ENCODE results near the gene CTNNA1.

The CTNNA1 gene

DNA sequence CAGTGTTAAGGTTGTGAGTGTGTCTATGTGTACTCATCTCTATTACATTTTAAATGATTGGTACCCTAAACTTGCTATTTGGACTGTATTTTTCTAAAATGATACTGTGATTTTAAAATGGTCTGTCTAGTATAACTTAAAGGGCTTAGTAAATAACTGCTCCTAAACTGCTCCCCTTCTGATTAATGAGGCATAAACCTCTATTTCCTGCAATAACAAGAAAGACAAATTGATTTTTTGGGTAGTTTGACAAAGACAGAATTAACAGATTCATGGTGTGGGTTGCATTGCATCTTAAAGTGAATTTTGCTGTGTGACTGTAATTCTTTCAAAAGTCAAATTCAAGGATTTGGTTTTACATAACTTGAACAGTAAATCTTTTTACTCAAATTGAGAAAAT, 130.0 kb downstream of the CTNNA1 start:
- TF ChIP-seq, protein P1, sequence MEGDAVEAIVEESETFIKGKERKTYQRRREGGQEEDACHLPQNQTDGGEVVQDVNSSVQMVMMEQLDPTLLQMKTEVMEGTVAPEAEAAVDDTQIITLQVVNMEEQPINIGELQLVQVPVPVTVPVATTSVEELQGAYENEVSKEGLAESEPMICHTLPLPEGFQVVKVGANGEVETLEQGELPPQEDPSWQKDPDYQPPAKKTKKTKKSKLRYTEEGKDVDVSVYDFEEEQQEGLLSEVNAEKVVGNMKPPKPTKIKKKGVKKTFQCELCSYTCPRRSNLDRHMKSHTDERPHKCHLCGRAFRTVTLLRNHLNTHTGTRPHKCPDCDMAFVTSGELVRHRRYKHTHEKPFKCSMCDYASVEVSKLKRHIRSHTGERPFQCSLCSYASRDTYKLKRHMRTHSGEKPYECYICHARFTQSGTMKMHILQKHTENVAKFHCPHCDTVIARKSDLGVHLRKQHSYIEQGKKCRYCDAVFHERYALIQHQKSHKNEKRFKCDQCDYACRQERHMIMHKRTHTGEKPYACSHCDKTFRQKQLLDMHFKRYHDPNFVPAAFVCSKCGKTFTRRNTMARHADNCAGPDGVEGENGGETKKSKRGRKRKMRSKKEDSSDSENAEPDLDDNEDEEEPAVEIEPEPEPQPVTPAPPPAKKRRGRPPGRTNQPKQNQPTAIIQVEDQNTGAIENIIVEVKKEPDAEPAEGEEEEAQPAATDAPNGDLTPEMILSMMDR (IDR thresholded peaks at IDR 0.05; ENCODE audit: insufficient read depth, missing control alignments) = no peak
- DNase-seq (ENCODE audit: insufficient read length, low spot score) (no peak), FAIRE-seq (no peak)

DNA sequence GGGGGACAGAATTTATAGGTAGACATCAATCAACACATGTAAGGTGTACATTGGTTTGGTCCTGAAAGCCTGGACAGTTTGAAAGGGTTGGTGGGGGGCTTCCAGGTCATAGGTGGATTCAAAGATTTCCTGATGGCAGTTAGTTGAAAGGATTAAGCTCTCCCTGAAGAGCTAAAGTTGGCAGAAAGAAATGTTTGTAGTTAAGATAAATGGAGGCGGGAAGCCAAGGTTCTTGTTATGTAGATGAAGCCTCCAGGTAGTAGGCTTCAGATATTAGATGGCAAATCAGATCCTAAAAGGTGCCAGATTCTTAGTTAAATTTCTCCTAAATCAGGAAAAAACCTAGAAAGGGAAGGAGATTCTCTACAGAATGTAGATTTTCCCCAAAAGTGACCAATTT, 130.9 kb downstream of the CTNNA1 start:
- TF ChIP-seq, protein P1 (IDR thresholded peaks at IDR 0.05; ENCODE audit: insufficient read depth, missing control alignments) = no peak
- DNase-seq (ENCODE audit: insufficient read length, low spot score) (no peak), FAIRE-seq (no peak)

DNA sequence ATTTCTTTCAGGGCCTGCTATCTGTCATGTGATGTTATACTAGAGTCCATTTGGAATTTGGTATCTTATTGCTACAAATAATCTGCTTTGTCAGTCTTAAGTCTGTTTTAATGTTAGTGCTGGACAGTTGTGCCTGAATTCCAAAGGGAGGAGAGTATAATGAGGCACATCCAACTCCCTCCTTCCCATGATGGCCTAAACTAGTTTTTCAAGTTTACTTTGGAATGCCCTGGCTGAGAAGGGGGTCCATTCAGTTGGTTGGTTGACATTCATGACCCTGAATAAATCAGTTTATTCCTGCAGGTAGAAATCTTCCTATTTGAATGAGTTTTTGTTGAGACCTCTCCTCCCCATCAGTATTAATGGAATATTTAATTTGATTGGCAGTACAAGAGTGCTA, 131.3 kb downstream of the CTNNA1 start:
- TF ChIP-seq, protein P1 (IDR thresholded peaks at IDR 0.05; ENCODE audit: insufficient read depth, missing control alignments) = no peak
- FAIRE-seq = no peak
- DNase-seq (ENCODE audit: insufficient read length, low spot score) = no peak

DNA sequence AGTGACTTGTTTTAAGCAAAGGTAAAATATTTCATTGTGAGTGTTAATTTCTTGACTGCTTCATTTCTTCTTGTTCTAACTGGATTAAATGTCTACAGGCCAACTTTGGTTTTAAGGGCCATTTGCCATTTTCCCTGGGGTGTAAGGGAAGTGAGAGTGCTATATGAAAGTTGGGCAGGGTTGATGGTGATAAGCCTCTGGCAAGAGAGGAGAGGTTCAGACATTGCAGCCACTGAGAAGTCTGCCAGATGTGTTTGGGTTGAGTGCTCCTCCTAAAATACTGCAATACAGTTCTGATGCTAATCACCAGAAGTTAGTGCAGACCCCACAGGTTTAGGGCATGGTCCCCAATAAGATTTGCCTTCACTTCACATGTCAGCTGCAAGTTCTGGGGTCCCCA, 136.8 kb downstream of the CTNNA1 start:
- DNase-seq (ENCODE audit: insufficient read length, low spot score) = no peak
- FAIRE-seq = no peak
- TF ChIP-seq, protein P1 (IDR thresholded peaks at IDR 0.05; ENCODE audit: insufficient read depth, missing control alignments) = no peak

DNA sequence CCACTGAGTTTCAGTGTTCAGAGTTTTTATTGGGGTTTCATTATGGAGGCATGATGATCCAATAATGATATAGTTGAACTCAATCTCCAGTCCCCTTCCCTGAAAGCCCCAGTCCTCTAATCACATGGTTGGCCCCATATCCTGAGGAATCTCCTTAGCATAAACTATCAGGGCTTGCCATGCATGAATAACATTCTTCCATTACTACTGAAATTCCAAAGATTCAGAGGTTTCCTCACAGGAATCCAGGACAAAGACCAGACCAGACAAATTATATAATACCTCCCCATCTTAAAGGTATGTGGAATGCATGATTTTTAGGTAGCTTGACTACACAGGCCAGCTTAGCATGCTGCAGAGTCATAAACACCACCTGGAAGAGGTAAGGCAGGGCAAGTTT, 137.4 kb downstream of the CTNNA1 start:
- no peak for FAIRE-seq
- DNase-seq (ENCODE audit: insufficient read length, low spot score) = no peak
- TF ChIP-seq, protein P1 (IDR thresholded peaks at IDR 0.05; ENCODE audit: insufficient read depth, missing control alignments) = no peak

DNA sequence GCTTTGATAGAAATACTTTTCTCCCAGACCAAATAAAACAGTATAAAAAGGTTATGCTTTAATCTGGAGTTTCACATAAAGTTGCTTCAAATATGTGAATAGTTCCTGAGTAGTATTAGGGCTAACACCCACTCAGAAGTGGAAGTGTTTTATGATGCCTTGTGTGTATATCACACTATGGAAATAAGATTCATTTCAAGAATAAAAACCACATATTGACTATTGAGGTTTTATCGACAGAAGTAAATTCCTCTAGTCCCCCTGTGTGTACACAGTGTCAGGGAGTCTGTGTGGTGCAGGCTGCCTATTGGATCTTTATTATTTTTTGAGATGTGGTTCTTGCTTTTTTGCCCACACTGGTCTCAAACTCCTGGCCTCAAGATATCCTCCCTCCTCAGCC, 142.7 kb downstream of the CTNNA1 start:
- FAIRE-seq = no peak
- TF ChIP-seq, protein P1 (IDR thresholded peaks at IDR 0.05; ENCODE audit: insufficient read depth, missing control alignments) = no peak
- DNase-seq (ENCODE audit: insufficient read length, low spot score) = no peak

DNA sequence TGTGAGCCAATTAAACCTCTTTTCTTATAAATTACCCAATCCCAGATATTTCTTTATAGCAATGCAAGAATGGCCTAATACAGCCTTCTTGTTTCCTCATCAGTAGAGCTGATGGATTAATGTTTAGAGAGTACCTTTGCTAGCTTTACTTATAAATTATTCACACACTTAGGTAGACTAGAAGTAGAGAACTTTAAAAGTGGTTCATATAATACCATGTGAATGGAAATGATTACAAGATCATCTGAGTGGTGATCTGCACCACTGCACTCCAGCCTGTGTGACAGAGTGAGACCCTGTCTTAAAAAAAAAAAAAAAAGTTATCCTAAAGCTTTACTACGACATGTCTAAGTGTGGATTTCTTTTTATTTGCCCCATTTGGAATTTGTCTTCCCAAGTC, 145.1 kb downstream of the CTNNA1 start:
- DNase-seq (ENCODE audit: insufficient read length, low spot score) (no peak), FAIRE-seq (no peak)
- TF ChIP-seq, protein P1 (IDR thresholded peaks at IDR 0.05; ENCODE audit: insufficient read depth, missing control alignments) = no peak

Data from D721Med (cell line).